GM12872 (cell line): ENCODE data around the gene SRL.

Experiments used
- TF ChIP-seq, protein P1 (sequence below): IDR thresholded peaks from 3 replicates; pipeline ENCODE4 v1.5.1; 2011; ENCODE audit warnings: low read depth, mild to moderate bottlenecking, low read length, moderate library complexity; ENCODE audit not compliant: insufficient read depth

SRL gene

DNA sequence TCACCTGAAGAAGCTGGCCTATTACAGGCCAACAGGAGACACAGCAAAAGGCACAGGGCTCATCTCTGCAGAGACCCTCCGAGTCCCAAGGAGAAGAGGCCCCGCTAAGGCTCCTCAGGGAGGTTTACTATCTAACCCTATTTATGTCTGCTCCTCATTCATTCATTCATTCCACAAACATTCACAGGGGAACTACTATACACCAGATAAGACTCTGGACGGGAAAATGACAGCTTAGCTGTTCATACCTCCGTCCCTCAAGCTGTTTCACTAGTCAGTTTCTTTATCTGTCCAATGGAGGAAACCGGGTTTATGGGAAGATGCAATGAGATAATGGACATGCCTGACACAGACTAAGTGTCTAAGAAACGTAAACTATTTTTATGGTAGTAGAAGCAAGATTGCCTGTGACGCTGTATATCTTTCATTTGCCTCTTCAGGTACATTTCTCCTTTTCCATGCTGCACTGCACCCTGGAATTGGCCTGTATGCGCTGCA lies 62.1 kb downstream of the SRL start:
- TF ChIP-seq, protein P1, sequence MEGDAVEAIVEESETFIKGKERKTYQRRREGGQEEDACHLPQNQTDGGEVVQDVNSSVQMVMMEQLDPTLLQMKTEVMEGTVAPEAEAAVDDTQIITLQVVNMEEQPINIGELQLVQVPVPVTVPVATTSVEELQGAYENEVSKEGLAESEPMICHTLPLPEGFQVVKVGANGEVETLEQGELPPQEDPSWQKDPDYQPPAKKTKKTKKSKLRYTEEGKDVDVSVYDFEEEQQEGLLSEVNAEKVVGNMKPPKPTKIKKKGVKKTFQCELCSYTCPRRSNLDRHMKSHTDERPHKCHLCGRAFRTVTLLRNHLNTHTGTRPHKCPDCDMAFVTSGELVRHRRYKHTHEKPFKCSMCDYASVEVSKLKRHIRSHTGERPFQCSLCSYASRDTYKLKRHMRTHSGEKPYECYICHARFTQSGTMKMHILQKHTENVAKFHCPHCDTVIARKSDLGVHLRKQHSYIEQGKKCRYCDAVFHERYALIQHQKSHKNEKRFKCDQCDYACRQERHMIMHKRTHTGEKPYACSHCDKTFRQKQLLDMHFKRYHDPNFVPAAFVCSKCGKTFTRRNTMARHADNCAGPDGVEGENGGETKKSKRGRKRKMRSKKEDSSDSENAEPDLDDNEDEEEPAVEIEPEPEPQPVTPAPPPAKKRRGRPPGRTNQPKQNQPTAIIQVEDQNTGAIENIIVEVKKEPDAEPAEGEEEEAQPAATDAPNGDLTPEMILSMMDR: no peak

DNA sequence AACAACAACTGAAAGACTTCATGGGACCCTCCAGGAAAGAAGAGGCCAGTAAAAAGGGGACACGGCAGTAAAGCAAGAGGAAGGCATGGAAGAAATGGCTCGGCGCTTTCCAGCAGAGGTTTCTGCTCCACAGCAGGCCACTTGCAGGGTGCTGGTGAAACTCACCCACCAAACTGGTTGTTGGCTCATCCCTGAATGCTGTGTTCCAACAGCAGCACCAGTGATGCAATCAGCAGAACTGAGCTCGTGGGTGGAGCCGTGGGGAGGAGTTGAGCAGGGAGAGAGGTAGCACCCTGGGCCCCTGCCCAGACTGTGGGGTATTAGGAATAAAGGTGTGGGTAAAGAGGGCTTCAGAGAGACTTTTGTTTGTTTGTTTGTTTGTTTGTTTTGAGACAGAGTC lies 62.9 kb downstream of the SRL start:
- TF ChIP-seq, protein P1: no peak

DNA sequence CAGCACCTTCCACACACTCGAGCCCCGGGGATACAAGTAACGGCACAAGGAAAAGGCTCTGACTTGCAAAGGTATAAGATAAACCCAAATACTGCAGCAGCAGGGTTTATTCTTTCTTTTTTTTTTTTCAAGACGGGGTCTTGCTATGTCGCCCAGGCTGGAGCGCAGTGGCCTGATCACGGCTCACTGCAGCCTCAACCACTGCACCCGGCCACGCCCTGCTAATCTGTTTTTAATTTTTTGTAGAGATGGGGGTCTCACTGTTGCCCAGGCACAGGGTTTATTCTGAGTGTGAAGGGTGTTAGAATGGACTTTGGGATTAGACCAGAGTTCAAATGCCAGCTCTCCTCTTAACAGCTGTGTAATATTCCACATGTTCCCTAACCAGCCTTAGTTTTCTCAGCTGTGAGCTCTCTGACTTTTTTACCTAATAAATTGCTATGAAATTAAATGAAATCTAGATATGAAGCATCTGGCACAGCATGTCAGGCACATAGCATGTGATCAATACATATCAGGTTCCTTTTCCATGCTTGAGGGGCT lies 63.3 kb downstream of the SRL start:
- TF ChIP-seq, protein P1: no peak

DNA sequence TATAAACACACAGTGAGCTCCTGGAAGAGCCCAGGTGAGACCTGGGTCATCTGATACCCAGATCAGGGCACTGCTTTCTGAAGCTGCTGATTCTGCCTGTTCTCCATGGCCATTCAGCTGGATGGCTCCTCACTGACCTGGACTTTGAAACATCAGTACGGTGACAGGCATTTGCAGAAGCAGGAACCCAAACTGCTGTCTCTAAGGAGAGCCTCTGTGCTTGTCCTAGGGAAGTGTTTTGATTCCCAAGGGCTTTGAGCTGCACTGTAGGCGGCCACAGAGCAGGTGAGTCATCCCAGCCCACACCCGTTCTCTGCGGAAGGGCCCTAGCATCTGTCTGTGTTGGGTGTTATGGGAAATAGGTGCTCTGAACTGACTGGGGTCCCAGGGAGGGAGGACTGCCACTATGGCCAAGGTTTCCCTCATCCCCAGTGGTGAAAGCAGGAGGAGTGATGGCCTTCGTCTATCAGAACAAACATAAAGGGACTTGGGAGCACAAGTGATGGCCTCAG lies 64.9 kb downstream of the SRL start:
- TF ChIP-seq, protein P1: no peak

DNA sequence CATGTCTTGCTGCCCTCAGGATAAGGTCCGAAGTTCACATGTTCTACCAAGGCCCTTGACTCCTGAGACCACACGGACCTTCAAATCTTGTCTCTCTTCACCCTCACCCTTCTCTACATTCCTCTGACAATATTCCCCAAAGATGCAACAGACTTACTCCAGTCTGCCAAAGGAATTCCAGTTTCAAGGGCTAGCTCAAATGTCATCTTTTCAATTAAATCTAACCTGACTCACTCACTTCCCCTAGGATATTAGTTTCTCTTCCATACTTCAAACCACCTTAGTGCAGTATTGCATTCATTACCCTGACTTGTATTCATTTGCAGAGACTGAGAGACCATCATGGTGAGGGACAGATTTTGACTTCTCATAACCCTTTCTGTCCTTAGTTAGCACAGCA lies 66.0 kb downstream of the SRL start:
- TF ChIP-seq, protein P1: no peak

DNA sequence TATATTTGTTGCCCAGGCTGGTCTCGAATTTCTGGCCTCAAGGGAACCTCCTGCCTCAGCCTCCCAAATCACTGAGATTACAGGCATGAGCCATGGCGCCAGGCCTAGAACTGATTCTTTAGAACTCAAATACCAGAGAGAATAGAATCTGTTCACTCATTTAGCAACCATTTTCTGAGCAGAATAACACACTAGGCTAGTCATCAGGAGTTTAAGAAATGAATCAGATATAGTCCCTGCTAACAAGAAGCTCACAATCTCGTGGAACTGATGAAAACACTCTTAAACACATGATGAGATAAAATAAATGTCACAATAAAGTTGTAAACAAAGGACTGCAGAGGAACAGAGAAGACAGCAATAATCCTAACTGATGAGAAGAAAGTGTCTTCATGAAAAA lies 69.8 kb downstream of the SRL start:
- TF ChIP-seq, protein P1: no peak

DNA sequence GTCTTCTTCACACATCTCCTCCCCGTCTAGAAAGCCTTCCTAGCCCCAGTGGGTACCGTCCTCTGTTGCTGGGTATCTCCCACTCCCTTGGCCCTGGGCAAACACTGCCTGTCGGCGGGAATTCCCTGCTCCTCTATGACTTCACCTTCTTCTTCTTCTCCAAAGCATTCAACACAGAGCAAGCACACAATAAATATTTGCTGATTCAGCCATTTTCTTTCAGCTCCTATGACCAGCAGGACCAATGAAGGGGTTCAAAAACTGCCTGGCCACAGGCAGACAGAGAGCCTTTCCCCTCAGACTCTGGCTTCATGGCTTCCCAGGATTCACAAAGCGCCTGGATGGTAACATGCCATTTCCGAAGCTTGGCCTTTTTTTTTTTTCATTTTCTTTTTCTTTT lies 72.5 kb downstream of the SRL start:
- TF ChIP-seq, protein P1: no peak

DNA sequence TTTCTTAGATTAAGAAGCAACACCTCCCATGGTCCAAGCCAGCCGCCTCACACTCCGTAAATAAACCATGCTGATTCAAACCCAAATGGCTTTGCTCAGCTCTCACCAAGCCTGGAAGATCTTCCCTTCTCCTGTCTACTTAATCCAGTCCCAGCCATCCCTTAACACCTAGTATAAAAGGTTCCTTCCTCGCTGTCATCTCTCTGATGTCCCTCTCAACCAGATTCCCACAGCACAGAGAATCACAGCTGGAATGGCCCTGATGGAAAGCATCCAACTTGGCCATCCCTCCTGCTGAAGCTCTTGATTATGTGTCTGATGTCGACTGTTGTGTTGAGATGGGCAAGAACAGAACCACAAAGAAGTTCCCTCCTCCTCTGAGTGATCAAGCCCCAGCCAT lies 75.1 kb downstream of the SRL start:
- TF ChIP-seq, protein P1: no peak
